Measurements from ENCODE around the gene COQ10A. TPM values are rescaled to one million over a fixed set of nuclear protein-coding genes. Genes with fewer than 3 reads are reported as not detected.
"Not testable (repeated sequence)": the region's sequence is repeated elsewhere in the genome, so short reads cannot be mapped to it uniquely, and the experiment has no call there.

The COQ10A gene
- total RNA-seq, 1 donor from 2014 or later = 162 TPM

GRCh38 chr12:56266068-56266692 is 562 bp upstream of the COQ10A start:
- DNase-seq; ATAC-seq; intact Hi-C loops (cut with micrococcal nuclease): not testable (repeated sequence)

- DNase-seq (no peak), ATAC-seq (peak; percentile 50)
- intact Hi-C loops (cut with micrococcal nuclease) = no loop called here
Observed at GRCh38 chr12:56267443-56268071, 815 bp downstream of the COQ10A start.

GRCh38 chr12:56271031-56271430 is 4.3 kb downstream of the COQ10A start:
- DNase-seq = no peak
- intact Hi-C loops (cut with micrococcal nuclease) = no loop called here
- peak; percentile 60 for ATAC-seq

DNA sequence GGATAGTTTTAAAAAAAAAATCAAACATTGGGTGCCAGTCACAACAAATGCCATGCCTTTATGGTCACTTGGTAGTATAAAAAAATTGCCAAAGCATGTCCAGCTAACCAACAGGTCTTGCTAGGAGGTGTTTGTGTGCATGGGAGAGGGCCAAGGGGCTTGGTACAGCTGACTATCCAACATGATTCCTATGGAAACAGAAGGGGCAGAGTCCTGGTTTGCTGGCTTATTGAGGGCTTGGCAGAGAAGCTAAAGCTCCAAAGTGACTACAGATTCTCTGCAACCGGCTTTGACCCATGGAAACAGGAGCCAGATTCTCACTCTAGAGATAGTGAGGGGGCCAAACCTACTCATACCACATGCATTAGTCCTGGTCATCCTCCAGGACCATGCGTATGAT is 5.7 kb downstream of the COQ10A start:
- DNase-seq; intact Hi-C loops (cut with micrococcal nuclease): not testable (repeated sequence)
- peak; percentile 6 for ATAC-seq

DNA sequence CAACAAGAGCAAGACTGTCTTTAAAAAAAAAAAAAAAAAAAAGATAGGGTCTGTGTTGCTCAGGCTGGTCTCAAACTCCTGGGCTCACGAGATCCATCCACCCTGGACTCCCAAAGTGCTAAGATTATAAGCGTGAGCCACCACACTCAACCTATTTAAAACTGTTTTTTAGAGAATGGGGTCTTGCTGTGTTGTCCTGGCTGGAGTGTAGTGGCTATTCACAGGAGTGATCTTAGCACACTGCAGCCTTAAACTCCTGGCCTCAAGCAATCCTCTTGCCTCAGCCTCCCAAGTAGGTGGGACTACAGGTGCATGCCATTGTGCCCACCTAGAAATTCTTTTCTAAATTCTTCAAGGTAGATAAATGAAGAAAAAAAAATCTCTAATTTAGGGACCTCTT is 7.6 kb downstream of the COQ10A start:
- no peak for DNase-seq
- intact Hi-C loops (cut with micrococcal nuclease) = no loop called here
- ATAC-seq = no peak

DNA sequence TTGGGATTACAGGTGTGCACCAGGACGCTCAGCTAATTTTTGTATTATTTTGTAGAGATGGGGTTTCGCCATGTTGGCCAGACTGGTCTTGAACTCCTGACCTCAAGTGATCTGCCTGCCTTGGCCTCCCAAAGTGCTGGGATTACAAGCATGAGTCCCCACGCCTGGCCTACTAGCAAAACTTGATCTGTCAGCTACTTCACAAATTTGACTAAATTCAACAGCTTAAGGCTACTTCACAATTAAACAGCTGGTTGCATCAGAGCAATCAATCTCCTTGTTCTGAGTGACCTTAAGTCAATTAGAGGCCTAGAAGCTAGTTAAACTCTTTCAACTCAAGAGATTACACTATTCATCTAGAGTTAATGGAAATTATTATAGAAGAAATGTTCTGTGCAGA is 12.2 kb downstream of the COQ10A start:
- ATAC-seq = no peak
- DNase-seq = no peak
- intact Hi-C loops (cut with micrococcal nuclease) = no loop called here

- intact Hi-C loops (cut with micrococcal nuclease) = no loop called here
Observed at GRCh38 chr12:56280849-56281248, 14.1 kb downstream of the COQ10A start.

DNA sequence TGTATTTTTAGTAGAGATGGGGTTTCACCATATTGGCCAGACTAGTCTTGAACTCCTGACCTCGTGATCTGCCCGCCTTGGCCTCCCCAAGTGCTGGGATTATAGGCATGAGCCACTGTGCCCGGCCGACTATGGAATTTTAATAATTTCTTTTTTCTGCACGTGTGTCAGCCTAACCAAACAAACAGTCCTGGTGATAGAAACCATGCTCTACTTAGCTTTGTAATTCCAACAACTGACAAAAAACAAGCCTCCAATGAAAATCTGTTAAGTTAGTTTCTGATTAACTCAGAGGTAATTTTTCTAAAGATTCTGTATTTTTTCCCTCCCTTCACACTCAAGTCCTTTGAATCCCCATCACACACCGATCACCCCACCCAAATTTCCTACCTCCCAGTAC is 15.3 kb downstream of the COQ10A start:
- DNase-seq = no peak
- intact Hi-C loops (cut with micrococcal nuclease) = no loop called here
- no peak for ATAC-seq

More at GRCh38 chr12:56280849-56281248, 14.1 kb downstream of the COQ10A start:
- no peak for ATAC-seq
- no peak for DNase-seq

DNA sequence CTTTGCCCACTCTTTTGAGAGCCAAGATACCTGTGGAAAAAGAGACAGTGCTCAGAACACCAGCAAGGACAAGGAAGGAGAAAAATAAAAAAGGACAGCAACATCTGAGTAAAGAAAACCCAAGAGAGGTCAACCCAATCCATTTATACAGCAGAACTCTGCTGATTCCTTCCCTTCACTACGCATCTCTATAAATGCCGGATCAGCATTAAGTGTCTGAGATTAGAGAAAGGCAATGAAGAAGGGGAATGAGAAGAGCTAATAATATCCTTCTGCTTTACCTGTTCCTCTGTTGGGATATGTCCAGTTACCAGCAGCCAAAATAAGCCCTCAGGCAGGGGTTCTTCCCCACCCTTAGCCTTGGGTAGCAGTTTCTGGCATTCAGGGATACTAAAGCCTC is 15.8 kb downstream of the COQ10A start:
- intact Hi-C loops (cut with micrococcal nuclease) = no loop called here
- DNase-seq (no peak), ATAC-seq (no peak)

DNA sequence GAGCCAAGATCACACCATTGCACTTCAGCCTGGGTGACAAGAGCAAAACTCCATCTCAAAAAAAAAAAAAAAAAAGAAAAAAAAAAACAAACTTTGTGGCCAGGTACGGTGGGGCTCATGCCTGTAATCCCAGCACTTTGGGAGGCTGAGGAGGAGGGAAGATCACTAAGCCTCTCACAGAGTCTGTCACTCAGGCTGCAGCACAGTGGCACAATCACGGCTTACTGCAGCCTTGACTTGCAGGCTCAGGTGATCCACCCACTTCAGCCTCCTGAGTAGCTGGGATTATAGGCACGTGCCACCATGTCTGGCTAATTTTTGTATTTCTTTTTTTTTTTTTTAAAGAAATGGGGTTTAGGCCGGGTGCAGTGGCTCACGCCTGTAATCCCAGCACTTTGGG is 17.5 kb downstream of the COQ10A start:
- DNase-seq; intact Hi-C loops (cut with micrococcal nuclease); ATAC-seq: not testable (repeated sequence)

DNA sequence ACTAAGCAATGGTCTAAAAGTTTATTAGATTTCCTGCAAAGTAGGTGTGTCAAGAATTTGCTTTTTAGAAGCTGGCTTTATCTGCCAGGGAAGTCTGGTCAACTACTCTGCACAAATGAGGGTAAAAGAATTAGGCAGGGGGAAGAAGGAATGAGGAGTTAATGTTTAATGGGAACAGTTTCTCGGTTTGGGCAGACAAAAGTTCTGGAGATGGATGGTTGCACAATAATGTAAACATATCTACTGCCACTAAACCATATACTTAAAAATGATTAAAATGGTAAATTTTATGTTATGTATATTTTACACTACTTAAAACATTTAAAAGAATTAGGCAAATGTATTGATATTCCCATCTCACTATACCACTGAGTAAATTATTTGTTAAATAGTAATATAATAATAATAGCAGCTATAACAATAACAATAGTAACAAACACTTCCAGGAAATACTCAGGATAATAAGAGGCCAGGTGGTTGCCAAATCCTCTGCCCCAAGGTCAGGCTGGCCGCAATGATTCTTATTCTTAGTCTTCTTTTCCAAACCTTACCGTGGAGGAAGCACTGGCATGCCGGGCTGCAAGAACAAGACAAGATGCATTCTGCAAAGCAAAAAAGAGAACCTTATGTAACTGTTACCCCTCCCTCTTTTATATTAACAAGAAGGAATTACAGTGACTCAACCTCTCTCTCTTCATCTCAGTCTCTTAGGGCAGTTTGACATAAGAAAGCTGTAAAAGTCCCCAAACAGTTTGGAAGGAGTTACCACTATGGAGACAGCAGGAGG is 19.5 kb downstream of the COQ10A start:
- ATAC-seq (peak; percentile 20), DNase-seq (no peak)
- intact Hi-C loops (cut with micrococcal nuclease) = no loop called here

DNA sequence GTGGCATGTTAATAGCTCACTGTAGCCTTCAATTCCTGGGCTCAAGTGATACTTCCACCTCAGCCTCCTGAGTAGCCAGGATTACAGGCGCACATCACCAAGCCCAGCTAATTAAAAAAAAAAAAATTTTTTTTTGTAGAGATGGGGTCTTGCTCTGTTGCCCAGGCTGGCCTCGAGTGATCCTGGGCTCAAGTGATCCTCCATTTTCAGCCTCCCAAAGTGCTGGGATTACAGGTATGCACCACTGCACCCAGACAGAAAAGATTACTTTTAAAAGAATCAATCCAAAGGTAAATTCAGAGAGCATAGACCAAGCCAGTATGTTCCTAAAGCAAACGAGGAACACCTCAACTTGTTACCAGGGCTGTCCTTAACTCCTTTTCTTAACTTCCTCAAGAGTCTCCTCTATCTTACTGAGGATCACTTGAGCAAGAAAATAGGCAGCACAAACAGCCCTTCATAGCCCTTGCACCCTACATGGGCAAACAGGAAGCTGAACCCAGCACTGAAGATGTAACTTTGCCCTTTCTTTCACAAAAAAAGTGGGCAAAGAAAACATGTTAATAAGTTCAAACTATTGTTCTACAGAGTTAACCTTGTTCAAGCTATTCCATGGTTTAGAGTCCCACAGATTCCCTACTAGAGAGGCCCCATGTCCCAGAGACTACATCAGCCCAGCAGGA is 22.1 kb downstream of the COQ10A start:
- DNase-seq = no peak
- ATAC-seq = no peak

DNA sequence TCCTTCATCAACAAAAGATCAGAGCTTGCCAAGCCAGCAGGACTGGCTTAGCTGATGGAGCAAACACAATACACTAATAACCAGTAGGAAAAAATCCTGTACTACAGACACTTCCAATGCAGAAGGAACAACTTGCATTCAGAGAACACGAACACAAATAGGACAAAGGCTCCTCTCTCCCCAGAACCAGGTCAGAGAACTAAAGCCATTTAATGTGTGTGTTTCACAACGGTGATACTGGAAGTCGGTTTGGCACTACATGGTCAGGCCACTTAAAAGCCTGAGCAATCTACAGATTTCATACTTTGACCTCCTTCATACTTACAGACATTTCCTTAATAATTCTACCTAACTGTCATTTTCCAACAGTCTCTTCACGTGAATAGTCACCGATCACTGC is 27.1 kb downstream of the COQ10A start:
- intact Hi-C loops (cut with micrococcal nuclease) = no loop called here
- DNase-seq = no peak

More for the DNA sequence above, 22.1 kb downstream of the COQ10A start:
- intact Hi-C loops (cut with micrococcal nuclease) = no loop called here

DNA sequence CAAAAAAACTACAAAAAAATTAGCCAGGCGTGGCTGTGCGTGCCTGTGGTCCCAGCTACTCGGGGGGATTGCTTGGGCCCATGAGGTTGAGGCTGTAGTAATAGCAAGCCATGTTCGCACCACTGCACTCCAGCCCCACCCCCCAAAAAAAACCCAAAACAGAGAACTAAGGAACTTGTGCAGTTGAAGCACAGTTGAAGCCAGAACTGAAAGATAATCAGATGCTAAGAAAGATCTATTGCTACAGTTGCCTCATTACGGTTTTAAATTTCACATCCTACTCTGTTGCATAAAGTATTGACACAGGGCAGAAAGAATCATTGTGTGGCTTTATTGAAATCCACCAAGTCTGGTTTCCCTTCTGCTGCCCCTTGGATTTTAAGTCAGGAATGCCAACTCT is 29.6 kb downstream of the COQ10A start:
- ATAC-seq (no peak), DNase-seq (no peak)
- intact Hi-C loops (cut with micrococcal nuclease) = no loop called here

More for the DNA sequence above, 27.1 kb downstream of the COQ10A start:
- ATAC-seq = no peak

- ATAC-seq (no peak), DNase-seq (no peak)
- intact Hi-C loops (cut with micrococcal nuclease) = no loop called here
Observed at GRCh38 chr12:56297400-56297799, 30.7 kb downstream of the COQ10A start.

GRCh38 chr12:56298828-56299227 is 32.1 kb downstream of the COQ10A start:
- DNase-seq (no peak), ATAC-seq (no peak)
- intact Hi-C loops (cut with micrococcal nuclease) = no loop called here

GRCh38 chr12:56299308-56299852 is 32.6 kb downstream of the COQ10A start:
- intact Hi-C loops (cut with micrococcal nuclease) = no loop called here
- DNase-seq = no peak
- peak; percentile 7 for ATAC-seq

GRCh38 chr12:56299853-56300643 is 33.3 kb downstream of the COQ10A start, which contains the start of gene CS:
CS (minus strand) TSS chr12:56300330; CDS start chr12:56300201, 129 bp downstream.
- intact Hi-C loops (cut with micrococcal nuclease) = no loop called here
- ATAC-seq = peak; percentile 97
- peak; percentile 99 for DNase-seq
